Caco-2 (cell line): ENCODE measurements around the gene ING3. TPM values are rescaled to one million over a fixed set of nuclear protein-coding genes. Genes with fewer than 3 reads are reported as not detected.

Source experiments
- BruUV-seq: library from RNA; stranded (reverse); fragments of 400-500 nt; replicated peaks from 2 replicates; lab custom pipeline; 2021; lab: Mats Ljungman, UMichigan
- CTCF ChIA-PET: fragments of 300-600 bp; sonication (Branson Sonifier 250); formaldehyde crosslinking; loops from one replicate; lab custom pipeline; 2022; ENCODE audit warnings: antibody characterized with exemption; lab: Charles Lee
- POLR2A ChIA-PET: fragments of 300-600 bp; sonication (Branson Sonifier 250); formaldehyde crosslinking; loops from one replicate; lab custom pipeline; 2022; ENCODE audit warnings: antibody characterized with exemption; lab: Charles Lee
- DNase-seq, 2 experiments: peaks; one replicate each; pipeline versions ENCODE4 v3.0.0 to v3.0.0-alpha.2; 2020 to 2022
- H3K27me3 ChIP-seq: replicated peaks from 2 replicates; pipeline ENCODE4 v1.6.0; 2011; ENCODE audit warnings: low read length; ENCODE audit not compliant: control insufficient read depth, insufficient read depth
- H3K36me3 ChIP-seq: 2 replicates; pipeline ENCODE4 v1.5.1; 2011; ENCODE audit warnings: low read length; ENCODE audit not compliant: control insufficient read depth, insufficient read depth
- H3K4me1 ChIP-seq: fragments of 250-450 bp; sonication (Bioruptor Pico); 2 replicates; pipeline ENCODE4 v1.5.1; 2020; ENCODE audit warnings: mild to moderate bottlenecking
- H3K4me3 ChIP-seq: 2 replicates; pipeline ENCODE4 v1.5.1; 2011; ENCODE audit warnings: low read depth, mild to moderate bottlenecking, control low read depth, low read length
- H3K9me3 ChIP-seq: fragments of 250-450 bp; sonication (Bioruptor Pico); 2 replicates; pipeline ENCODE4 v1.5.1; 2020; ENCODE audit warnings: mild to moderate bottlenecking, moderate library complexity
- H3K27ac Mint-ChIP-seq: one replicate; pipeline ENCODE4 v1.8.0; 2022; ENCODE audit warnings: mixed read lengths; ENCODE audit not compliant: unreplicated experiment
- H3K27me3 Mint-ChIP-seq: one replicate; pipeline ENCODE4 v1.8.0; 2022; ENCODE audit warnings: mixed read lengths; ENCODE audit not compliant: insufficient read depth, unreplicated experiment
- H3K36me3 Mint-ChIP-seq: one replicate; pipeline ENCODE4 v1.8.0; 2022; ENCODE audit warnings: mild to moderate bottlenecking, mixed read lengths; ENCODE audit not compliant: insufficient read depth, unreplicated experiment
- H3K4me1 Mint-ChIP-seq: one replicate; pipeline ENCODE4 v1.8.0; 2022; ENCODE audit warnings: low read depth, mixed read lengths; ENCODE audit not compliant: unreplicated experiment
- H3K4me3 Mint-ChIP-seq: one replicate; pipeline ENCODE4 v1.8.0; 2022; ENCODE audit warnings: mild to moderate bottlenecking, moderate library complexity, mixed read lengths; ENCODE audit not compliant: unreplicated experiment
- H3K9me3 Mint-ChIP-seq: one replicate; pipeline ENCODE4 v1.8.0; 2022; ENCODE audit warnings: mixed read lengths; ENCODE audit not compliant: unreplicated experiment
- intact Hi-C: fragments of 100-400 bp; cut with micrococcal nuclease; formaldehyde crosslinking; loops from one replicate; pipeline ENCODE4 v1.10.0; 2022; ENCODE audit not compliant: unreplicated experiment
- total RNA-seq: library from RNA; stranded (reverse); gene quantifications from 2 replicates; pipeline ENCODE4 v1.2.3, GENCODE V29; 2022
- TF ChIP-seq, protein P1 (sequence below), 2 experiments: fragments of 200-600 bp in 1 of 2; IDR thresholded peaks; 1 replicate in 1 of 2; 2 replicates in 1 of 2; pipeline versions ENCODE4 v1.5.1 to v1.8.0; 2011 to 2022; ENCODE audit warnings: antibody characterized with exemption in 1 of 2, control low read depth in 1 of 2, inconsistent platforms in 1 of 2, low read depth in 1 of 2, low read length in 1 of 2, mild to moderate bottlenecking in 1 of 2, moderate library complexity in 1 of 2; ENCODE audit not compliant: insufficient read depth in 1 of 2, severe bottlenecking in 1 of 2, unreplicated experiment in 1 of 2

Gene ING3
- total RNA-seq, 1 experiment from 2014 or later: 14.6 TPM

- TF ChIP-seq, protein P1, sequence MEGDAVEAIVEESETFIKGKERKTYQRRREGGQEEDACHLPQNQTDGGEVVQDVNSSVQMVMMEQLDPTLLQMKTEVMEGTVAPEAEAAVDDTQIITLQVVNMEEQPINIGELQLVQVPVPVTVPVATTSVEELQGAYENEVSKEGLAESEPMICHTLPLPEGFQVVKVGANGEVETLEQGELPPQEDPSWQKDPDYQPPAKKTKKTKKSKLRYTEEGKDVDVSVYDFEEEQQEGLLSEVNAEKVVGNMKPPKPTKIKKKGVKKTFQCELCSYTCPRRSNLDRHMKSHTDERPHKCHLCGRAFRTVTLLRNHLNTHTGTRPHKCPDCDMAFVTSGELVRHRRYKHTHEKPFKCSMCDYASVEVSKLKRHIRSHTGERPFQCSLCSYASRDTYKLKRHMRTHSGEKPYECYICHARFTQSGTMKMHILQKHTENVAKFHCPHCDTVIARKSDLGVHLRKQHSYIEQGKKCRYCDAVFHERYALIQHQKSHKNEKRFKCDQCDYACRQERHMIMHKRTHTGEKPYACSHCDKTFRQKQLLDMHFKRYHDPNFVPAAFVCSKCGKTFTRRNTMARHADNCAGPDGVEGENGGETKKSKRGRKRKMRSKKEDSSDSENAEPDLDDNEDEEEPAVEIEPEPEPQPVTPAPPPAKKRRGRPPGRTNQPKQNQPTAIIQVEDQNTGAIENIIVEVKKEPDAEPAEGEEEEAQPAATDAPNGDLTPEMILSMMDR (IDR thresholded peaks at IDR 0.05; ENCODE audit: insufficient read depth in 1 of 2, low read depth in 1 of 2, low read length in 1 of 2, severe bottlenecking in 1 of 2, unreplicated experiment in 1 of 2): no peak
- Histone ChIP-seq H3K27me3 (no peaks in the 10 kb centered on the region), H3K4me3 (no peak overlapping the region), H3K36me3 (no peaks in the 10 kb centered on the region), H3K9me3 (0 out of 2 replicates have a peak, but pooled peaks cover 5% of the 10 kb centered on the region), H3K4me1 (peaks cover 34% of the 10 kb centered on the region)
- no peak overlapping the region for H3K4me3 Mint-ChIP-seq
- no peaks in the 10 kb centered on the region for H3K27me3 Mint-ChIP-seq
- no peaks in the 10 kb centered on the region for H3K36me3 Mint-ChIP-seq
- ChIA-PET CTCF (no interaction called here), POLR2A (no interaction called here)
- intact Hi-C loops: no loop called here
- peak overlapping the region; percentile 7 for H3K27ac Mint-ChIP-seq
- no peak for DNase-seq
- no TSS peak for BruUV-seq
- H3K9me3 Mint-ChIP-seq: peaks cover 13% of the 10 kb centered on the region
- H3K4me1 Mint-ChIP-seq: peaks cover 33% of the 10 kb centered on the region
Measured at GRCh38 chr7:121023683-121024511, 73.3 kb downstream of the ING3 start.

GRCh38 chr7:121024611-121025010, 74.0 kb downstream of the ING3 start:
- Mint-ChIP-seq H3K4me1 (peaks cover 33% of the 10 kb centered on the region), H3K27me3 (no peaks in the 10 kb centered on the region), H3K4me3 (no peak overlapping the region), H3K9me3 (peaks cover 13% of the 10 kb centered on the region), H3K36me3 (no peaks in the 10 kb centered on the region), H3K27ac (no peak overlapping the region)
- intact Hi-C loops: loop anchor here (5.0 kb wide), 2 partner anchors 37 to 72 kb away; partner anchors contain the start of genes CPED1 and ING3
- Histone ChIP-seq H3K4me3 (no peak overlapping the region), H3K27me3 (no peaks in the 10 kb centered on the region), H3K9me3 (0 out of 2 replicates have a peak, but pooled peaks cover 5% of the 10 kb centered on the region), H3K4me1 (peaks cover 41% of the 10 kb centered on the region), H3K36me3 (no peaks in the 10 kb centered on the region)
- no TSS peak for BruUV-seq
- no peak for DNase-seq
- TF ChIP-seq, protein P1 (IDR thresholded peaks at IDR 0.05; ENCODE audit: insufficient read depth in 1 of 2, low read depth in 1 of 2, low read length in 1 of 2, severe bottlenecking in 1 of 2, unreplicated experiment in 1 of 2): no peak
- CTCF ChIA-PET: no interaction called here
- POLR2A ChIA-PET: no interaction called here

GRCh38 chr7:121026159-121026558, 75.6 kb downstream of the ING3 start:
- TF ChIP-seq, protein P1 (IDR thresholded peaks at IDR 0.05; ENCODE audit: insufficient read depth in 1 of 2, low read depth in 1 of 2, low read length in 1 of 2, severe bottlenecking in 1 of 2, unreplicated experiment in 1 of 2): no peak
- no peak for DNase-seq
- no TSS peak for BruUV-seq
- Mint-ChIP-seq H3K36me3 (no peaks in the 10 kb centered on the region), H3K27me3 (no peaks in the 10 kb centered on the region), H3K9me3 (peaks cover 13% of the 10 kb centered on the region), H3K4me1 (peaks cover 33% of the 10 kb centered on the region), H3K4me3 (no peak overlapping the region), H3K27ac (peak overlapping the region; percentile 74)
- H3K4me3 ChIP-seq: no peak overlapping the region
- H3K4me1 ChIP-seq: peaks cover 41% of the 10 kb centered on the region
- no peaks in the 10 kb centered on the region for H3K27me3 ChIP-seq
- H3K9me3 ChIP-seq: 0 out of 2 replicates have a peak, but pooled peaks cover 5% of the 10 kb centered on the region
- CTCF ChIA-PET: interaction anchor here (0.6 to 0.7 kb wide), 2 partner anchors 23 to 37 kb away, joined by 3 to 4 read pairs; partner anchors contain the start of gene CPED1
- intact Hi-C loops: loop anchor here (5.0 kb wide), 2 partner anchors 39 to 74 kb away; partner anchors contain the start of genes CPED1 and ING3
- H3K36me3 ChIP-seq: no peaks in the 10 kb centered on the region
- POLR2A ChIA-PET: no interaction called here
